T-helper 2 cell (primary cell): Measurements from ENCODE around the gene DUOX2.
A peak's percentile ranks its signal among the peaks of the same experiment; 100 is the strongest.
"Not testable (repeated sequence)": the region's sequence is repeated elsewhere in the genome, so short reads cannot be mapped to it uniquely, and the experiment has no call there.

Experiments used
- DNase-seq, 5 experiments: peaks; one replicate each; pipeline versions ENCODE4 v3.0.0 to v3.0.0-alpha.2; 2012 to 2022

The DUOX2 gene

DNA sequence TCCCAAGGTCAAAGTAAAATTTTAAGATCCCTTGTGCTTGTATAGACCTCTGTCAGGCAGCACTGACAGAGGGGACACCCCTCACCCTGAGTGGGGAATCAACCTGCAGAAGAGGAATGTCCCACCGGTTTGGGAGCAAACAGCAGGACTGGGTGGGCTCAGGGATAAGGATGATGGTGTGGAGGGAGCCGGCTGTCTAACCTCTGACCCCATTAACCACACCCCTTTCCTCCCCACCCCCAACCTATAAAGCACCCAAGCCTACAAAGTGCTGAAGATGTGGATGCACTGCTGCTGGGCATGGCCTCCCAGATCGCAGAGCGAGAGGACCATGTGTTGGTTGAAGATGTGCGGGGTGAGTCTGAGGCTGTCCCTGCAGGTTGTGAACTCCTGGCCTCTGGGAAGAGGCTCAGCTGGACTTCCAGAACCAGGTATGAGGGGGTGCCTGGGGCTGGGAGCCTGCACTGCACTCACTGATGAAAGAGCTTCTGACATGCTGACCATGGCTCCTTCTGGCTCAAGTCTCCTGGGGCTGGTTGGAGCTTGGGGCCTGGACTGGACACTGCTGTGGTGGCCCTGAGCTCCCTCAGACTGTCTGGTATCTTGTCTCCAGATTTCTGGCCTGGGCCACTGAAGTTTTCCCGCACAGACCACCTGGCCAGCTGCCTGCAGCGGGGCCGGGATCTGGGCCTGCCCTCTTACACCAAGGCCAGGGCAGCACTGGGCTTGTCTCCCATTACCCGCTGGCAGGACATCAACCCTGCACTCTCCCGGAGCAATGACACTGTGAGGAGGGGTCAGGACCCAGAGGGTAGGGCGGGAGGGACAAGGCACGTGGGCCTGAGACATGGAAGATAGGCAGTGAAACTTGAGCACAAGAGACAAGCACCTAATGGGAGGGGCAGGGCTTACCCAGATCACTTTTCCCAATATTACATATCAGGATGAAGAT is 25.1 kb upstream of the DUOX2 start:
- DNase-seq, result no peak

DNA sequence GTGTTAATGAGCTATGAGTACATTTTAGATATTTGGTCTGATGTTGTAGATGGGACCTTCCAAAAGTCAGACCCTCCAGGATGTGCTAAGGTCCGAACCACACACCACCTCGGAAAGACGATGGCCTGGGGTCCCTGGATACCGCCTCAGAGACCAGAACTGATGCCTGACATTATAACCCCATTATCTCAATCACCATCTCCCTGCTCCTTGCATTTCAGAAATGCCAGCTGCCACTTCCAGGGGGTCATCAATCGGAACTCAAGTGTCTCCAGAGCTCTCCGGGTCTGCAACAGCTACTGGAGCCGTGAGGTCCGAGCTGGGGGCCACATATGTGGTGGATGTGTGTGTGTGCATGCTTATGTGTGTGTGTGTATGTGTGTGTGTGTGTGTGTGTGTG is 23.7 kb upstream of the DUOX2 start:
- DNase-seq, result no peak

DNA sequence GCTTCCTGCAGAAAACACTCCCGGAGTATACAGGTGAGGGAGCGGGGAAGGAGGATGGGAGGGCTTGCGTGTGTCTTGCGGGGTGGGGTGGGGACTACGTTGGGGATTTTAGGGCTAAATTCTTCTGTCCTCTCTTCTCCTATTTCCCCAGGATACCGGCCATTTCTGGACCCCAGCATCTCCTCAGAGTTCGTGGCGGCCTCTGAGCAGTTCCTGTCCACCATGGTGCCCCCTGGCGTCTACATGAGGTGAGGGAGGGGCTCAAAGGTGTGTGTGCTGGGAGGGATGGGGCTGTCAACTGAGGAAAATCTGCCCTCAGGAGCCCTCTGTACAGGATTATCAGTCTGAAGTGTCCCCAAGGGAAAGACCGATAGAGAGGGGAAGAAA is 22.4 kb upstream of the DUOX2 start:
- no peak for DNase-seq

DNA sequence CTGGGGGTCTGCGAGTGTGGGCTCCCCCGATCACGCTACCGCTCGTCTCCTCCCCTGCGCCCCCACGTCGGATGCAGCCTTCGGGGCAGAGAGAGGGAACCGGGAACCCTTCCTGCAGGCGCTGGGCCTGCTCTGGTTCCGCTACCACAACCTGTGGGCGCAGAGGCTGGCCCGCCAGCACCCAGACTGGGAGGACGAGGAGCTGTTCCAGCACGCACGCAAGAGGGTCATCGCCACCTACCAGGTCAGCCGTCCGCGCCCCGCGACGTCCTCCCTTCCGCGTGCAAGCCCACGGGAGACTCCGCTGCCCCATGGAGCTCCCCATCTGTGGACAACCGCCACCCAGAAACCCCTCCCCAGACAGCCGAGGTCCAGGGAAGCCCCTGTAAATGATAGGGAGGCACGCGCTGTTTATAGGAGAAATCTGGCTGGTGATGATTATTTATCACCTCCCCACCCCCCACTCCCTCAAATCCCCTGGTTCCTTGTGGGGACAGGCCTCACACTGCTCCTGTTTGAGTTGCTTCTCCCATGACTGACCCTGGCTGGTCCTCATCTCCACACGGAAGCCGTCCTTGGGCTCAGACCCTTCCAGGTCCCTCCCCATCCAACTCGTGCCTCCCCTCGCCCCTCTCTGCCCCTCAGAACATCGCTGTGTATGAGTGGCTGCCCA is 21.9 kb upstream of the DUOX2 start:
- DNase-seq, result not testable (repeated sequence)

DNA sequence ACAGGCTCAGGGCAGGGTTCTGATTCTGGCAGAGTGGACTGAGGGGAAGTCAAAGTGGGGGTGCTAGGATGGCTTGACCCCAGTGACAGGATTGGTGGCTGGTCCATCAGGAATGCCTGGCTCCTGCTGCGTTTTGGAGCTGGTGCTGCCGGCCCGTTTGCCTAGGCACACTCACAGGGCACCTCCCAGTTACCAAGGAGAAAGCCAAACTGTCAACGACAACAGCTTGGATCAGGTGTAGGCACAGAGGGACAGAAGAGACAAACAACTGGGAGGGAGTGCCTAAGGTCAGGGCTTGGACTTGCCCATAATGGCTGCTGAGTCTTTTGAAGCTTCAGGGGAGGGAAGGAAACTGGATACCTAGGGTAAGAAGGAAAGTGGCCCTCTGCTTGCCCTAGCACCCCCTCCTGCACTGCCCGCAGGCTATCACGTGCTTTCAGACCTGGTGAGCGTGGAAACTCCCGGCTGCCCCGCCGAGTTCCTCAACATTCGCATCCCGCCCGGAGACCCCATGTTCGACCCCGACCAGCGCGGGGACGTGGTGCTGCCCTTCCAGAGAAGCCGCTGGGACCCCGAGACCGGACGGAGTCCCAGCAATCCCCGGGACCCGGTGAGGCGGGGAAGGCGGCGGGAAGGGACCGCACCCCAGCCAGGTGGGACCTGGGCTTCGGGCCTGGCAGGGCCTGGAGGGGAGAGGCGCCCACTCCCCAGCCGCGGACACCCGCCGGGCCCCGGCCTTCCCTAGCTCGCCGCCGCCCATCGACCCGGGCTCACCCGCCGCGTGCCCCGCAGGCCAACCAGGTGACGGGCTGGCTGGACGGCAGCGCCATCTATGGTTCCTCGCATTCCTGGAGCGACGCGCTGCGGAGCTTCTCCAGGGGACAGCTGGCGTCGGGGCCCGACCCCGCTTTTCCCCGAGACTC is 21.0 kb upstream of the DUOX2 start:
- DNase-seq, result no peak

DNA sequence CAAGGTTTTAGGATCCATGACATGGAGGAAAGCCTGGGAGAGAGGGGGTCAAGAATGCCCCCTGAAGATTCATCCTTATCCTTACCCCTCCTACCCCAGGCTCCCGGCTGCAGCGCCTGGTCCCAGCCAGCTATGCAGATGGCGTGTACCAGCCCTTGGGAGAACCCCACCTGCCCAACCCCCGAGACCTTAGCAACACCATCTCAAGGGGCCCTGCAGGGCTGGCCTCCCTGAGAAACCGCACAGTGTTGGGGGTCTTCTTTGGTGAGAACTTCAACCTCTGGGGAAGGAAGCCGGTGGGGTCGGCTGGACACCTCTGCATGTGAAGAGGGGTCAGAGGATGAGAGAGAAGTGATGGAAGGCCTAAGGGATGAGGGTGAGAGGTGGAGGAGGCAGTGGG is 20.1 kb upstream of the DUOX2 start:
- DNase-seq, result no peak

DNA sequence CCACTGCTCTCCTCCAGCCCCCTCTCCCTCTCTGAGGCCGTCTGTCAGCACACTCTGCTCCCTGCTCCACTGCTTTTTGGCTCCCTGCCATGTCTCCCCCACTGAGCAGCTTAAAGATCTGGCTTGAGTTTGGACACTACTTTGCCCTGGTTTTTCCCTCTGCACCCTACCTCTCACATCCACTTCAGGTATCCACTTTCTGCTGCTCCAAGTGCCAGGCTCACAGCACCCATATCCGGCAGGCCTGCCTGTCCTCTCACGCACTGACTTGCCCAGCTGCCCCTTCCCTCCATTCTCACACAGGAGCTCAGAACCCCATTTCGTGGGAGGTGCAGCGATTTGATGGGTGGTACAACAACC is 19.6 kb upstream of the DUOX2 start:
- no peak for DNase-seq

DNA sequence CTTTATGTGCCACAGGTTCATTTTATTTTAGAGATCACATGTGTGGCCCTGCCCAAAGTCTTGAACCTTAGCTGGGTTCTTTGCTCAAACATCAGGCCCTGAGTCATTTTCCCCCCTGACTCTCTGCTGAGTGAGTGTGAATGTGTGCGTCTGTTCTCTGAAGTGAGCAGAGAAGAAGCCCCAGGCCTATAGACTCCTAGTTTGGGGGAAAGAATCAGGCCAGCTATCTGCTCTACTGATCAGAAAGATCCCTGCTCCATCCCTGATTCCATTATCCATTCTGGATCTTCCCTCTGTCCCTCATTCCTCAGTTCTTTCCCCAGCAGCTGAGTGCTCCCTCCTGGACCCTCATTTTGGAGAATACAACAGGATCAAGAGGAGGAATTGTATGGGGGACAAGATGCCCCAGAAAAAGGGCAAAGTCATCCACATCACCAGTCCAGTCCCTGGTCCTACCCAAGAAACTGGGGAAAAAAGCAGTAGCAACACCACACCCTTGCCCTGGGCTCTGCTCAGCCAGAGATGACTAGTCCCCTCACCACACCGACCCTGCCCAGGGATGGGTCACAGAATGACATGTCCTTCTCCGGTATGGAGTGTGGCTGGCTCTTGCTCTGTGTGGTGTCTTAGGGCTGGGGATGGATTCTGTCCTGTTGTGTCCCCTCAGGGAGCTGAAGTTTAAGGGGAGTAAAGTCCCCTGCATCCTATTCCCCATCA is 19.0 kb upstream of the DUOX2 start:
- no peak for DNase-seq

DNA sequence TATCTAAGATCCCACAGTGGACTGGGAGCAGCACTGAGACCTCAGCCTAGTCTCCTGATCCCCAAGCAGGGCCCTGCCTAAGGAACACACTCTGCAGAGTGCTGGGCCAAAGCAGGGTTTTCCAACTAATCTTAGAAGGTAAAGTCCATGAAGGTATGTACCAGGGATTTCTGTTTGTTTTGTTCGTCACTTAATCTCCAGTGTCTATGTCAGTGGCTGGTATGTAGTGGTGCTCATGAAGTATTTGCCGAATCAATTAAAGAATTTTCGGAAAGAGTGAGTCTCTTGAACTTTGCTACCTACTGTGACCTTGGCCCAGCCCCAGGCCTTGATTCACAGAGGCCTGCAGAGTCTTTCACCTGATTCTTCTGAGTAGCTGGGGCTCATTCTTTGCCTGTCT is 17.5 kb upstream of the DUOX2 start:
- no peak for DNase-seq

DNA sequence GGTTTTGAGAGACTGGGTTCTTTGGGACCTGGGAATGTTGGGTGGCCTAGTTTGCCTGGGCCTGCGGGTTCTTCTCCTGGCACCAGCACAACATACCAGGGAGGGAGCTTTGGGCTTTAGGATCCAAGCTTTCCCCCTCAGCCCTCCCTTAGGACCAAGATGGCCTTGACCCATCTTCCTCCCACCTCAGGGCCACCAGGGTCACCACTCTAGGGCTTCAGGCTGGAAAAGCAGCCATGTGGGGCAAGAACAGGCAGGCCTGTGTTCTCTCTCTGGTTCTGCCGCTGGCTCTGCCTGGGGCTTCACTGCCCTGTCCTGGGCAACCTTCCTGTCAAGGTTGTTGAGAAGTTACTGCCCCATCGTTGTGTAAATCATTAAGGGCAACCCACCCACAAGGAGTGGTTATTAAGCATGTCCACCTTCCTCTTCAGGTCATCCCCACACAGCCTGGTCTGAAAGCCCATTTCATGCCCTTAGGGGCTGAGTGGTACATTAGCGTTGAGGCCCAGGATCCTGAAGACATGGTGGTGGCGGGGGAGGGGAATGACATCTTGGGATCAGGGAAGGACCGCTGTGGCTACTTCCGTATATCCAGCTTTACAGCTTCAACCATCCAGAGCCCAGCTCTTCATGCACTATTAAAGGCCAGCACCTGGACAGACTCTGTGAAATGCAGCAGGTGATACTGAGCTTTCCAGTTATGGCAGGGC is 16.5 kb upstream of the DUOX2 start:
- no peak for DNase-seq

DNA sequence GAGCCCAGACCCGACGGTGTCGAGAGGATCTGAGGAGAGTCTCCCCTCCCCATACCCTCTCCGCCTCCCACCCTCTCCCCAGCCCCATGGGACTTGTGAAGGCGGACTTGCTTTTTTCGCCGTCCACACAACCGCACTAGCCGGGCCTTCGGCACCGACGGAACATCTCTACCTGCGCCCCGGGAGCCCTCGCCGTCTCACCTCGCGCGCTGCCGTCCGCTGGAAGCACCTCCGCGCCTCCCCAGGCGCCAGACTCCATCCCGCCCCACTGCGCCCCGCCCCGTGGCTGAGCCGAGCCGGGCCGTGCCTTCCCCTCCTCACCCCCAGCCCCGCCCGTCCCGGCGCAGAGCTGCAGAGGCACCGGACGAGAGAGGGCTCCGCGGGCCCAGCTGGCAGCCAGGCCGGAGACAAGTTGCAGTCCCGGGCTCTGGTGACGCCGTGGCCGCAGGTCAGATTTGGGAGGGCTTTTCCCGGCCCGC is 15.7 kb upstream of the DUOX2 start, which contains the start of the genes DUOX1 and DUOXA1:
TSS of gene DUOX1 (plus strand) at position 344 of the 479 bp plus-strand sequence. CDS start 1,973 bp downstream, outside the sequence.
TSS of gene DUOXA1 (minus strand) at position 229 of the 479 bp plus-strand sequence. CDS start 6,865 bp downstream, outside the sequence.
- peak in 2 of 5 experiments; percentile 7 to 42 for DNase-seq

DNA sequence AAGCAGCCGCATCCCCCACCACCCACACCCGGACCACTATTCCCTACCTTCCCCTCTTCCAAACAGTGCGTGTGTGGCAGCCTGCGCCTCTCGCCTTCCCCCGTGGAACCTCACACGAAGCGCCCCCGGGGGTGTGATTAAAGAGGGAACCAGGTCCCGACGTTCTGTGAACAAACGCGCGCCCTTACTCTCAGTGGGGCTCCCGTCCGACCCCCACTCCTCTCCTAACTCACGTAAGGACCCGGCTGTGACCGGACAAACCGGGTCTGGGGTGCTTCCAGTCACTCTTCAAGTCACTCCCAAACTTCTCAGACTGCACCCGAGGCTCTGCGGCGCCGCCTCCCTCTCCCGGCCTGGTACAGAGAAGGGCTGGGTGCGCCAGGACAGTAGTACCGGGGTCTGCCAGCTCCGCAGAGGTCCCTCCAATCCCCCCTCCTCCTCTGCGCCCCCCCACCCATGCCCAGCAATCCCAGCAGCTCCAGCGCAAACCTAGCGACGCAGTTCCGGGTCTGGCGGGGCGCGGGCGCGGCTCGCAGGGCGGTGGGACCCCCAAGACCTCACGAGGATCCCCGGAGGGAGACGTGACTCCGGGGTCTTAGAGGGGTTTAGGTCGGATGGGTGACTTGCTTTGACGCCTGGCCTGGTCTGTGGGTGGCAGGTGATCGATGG is 15.1 kb upstream of the DUOX2 start:
- DNase-seq, result no peak

DNA sequence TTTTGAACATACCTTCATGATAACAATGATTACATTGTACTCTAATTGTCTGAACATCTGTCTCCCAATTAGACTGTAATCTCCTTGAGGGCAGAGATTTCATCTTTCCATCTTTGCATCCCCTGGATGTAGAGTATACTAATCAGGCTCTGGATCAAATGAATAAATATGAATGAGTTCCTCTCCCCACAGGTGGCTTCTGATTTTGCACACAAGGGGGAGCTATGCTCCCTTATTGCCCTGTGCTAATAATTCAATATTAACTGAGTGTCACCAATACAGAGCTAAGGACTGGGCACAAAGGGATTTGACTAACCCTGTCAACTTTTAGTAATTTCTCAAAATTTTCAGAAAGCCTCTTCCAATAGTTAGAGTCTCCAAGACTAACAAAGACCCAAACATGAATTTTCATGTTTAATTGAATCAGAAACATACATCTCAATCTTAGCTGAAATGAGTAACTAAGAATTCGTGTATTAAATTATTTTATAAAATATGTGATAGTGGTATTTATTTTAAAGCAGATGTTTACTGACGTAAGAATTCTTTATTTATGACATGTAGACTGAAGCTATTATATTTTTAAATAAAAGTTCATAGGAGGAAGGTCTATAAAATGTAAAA is 12.7 kb upstream of the DUOX2 start:
- peak in 4 of 5 experiments; percentile 18 to 41 (median 23) for DNase-seq

DNA sequence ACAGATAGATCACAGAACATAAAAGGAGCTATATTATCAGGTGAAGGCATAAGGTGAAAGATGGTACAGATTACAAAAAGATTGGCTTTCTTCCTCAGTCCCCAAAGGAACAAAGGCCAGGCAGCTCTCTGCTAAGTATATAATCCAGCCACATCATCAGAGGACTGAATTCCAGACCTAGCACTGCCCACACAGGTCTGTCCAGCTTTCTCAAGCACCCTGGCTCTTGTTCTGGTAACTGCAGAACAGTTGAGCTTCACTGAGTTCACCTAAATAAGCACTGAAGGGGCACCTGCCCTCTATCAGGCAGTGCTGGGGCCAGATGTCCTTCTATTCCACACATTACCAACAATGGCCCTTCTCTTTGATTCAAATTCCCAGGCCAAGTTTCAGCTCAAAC is 9.4 kb upstream of the DUOX2 start:
- no peak for DNase-seq

DNA sequence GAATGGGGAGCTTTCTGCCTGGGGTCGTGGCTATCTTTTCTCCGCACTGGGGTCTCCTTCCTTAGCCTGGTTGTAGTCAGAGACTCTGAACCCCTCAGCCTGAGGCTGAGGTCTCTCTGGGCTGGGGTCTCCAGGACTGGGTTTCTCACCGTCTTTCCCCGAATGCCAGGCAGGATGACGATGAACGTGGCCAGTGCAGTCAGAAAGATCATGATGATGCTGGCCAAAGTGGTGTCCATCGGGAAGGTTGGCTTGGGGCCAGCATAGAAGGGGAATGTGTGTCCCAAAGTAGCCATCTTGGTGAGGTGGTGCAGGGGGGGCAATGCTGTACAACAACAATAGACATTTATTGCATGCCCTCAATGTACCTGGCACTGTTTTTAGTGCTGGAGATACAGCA is 8.7 kb upstream of the DUOX2 start:
- DNase-seq, result no peak

DNA sequence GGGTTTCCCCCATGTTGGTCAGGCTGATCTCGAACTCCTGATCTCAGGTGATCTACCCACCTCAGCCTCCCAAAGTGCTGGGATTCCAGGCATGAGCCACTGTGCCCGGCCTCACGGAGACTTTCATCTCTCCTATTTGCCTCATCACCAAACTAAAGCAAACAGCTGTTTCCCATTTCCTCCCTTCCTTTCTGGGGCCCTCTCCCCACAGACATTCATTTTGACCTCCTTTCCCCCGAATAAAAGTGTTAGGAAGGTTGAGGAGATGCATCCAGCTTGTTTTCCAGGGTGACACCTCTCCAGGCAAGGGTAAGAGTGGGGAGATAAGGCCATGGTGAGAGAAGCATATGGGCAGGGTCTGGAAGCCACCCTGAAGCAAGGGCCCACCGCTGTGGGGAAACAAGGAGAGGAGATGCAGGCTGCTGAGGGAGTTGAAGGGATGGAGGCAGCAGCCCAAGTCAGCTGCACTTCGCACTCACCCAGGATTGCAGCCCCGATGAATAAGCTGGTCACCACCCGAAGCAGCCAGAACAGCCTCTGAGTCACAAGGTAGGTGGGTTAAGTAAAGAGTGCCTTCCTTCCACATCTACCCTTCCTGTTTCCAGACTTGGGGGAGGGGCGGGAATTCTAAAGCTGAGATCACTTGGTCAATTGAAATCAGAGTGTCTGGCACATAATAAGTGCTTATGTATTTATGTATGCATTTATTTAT is 7.9 kb upstream of the DUOX2 start:
- no peak for DNase-seq

DNA sequence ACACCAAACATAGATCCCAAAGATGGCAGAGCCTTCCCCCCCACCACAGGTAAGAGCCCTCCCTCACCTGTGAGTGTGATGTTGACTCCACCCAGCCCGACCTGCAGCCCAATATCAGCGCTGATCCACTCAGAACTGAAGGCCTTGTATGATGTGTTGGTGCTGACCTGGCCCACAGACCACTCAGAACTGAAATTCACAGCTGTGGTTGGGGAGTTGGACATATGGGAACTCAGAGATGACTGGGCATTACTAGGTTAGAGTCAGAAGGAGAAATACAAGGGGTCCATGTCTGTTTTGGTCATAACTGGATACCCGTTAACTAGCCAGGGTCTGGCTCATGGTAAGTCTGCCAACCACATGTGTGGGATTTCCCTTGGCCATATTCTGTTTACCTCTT is 7.0 kb upstream of the DUOX2 start:
- DNase-seq, result no peak

DNA sequence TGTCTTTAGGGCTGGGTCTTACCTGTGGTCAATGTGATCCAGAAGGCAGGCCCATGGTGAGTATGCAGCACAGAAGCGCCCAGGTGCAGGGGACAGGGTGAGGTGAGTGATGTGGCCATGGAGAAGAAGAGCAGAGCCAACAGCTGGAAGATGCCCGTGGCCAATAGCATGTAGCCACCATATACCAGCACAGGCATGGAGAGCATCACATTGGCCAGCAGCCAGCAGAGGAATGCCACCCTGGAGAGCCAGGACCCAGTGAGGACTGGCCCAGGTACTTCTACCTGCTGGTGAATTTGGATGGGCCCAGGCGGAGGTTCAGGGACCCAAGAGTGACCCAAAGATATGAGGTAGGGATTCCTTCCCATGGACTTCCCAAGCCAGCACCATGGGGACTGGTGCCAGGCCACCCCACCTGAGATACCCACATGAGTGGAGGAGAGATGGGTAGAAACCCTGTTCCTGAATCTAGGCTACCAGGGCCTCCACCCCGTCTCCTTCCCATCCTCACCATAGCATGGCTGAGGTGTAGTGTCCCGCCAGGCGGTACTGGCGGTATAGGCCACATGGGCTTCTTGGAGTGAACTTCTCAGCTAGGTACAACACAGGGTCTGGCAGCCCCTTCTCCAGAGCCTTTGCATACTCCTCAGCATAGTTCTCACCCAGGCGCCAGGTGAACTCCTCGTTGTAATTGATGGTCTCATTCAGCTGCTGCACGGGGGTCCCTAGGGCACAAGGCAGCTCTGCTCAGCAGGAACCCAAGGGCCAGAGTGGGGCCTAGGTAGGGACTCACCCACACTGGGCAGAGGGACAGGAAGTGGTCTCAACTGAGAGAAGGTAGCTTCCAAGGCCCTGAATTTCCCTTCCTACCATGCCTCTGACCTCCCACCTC is 6.4 kb upstream of the DUOX2 start:
- no peak for DNase-seq
